ENCODE data around the gene DNAJB11. TPM values are rescaled to one million over a fixed set of nuclear protein-coding genes. Genes with fewer than 3 reads are reported as not detected.
"Not testable (repeated sequence)": the region's sequence is repeated elsewhere in the genome, so short reads cannot be mapped to it uniquely, and the experiment has no call there.

The DNAJB11 gene
- total RNA-seq, 3 donors from 2014 or later: 40.0 to 41.6 (median 41.6) TPM

DNA sequence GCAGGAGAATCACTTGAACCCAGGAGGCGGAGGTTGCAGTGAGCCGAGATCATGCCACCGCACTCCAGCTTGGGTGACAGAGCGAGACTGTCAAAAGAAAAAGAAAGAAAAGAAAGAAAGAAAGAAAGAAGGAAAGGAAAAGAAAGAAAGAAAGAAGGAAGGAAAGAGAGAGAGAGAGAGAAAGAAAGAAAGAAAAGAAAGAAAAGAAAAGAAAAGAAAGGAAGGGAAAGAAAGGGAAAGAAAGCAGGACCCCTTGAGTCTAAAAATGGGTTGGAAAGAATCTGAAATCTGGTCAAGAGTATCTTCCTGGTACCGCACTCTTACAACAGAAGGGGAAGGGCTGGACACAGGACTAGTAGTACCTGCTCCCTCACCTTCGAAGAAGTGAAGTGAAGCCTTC is 45.9 kb upstream of the DNAJB11 start:
- peaks cover 0 to 6% of the 10 kb centered on the region in 2 donors for H3K27me3 ChIP-seq
- TF ChIP-seq, protein P1, sequence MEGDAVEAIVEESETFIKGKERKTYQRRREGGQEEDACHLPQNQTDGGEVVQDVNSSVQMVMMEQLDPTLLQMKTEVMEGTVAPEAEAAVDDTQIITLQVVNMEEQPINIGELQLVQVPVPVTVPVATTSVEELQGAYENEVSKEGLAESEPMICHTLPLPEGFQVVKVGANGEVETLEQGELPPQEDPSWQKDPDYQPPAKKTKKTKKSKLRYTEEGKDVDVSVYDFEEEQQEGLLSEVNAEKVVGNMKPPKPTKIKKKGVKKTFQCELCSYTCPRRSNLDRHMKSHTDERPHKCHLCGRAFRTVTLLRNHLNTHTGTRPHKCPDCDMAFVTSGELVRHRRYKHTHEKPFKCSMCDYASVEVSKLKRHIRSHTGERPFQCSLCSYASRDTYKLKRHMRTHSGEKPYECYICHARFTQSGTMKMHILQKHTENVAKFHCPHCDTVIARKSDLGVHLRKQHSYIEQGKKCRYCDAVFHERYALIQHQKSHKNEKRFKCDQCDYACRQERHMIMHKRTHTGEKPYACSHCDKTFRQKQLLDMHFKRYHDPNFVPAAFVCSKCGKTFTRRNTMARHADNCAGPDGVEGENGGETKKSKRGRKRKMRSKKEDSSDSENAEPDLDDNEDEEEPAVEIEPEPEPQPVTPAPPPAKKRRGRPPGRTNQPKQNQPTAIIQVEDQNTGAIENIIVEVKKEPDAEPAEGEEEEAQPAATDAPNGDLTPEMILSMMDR (IDR thresholded peaks at IDR 0.05): no peak
- no peak for TF ChIP-seq POLR2A (IDR thresholded peaks at IDR 0.05)
- TF ChIP-seq POLR2AphosphoS5 (IDR thresholded peaks at IDR 0.05): no peak
- H3K4me1 ChIP-seq: no peaks in the 10 kb centered on the region
- no peak overlapping the region for H3K4me3 ChIP-seq
- intact Hi-C loops (cut with DNase I; ENCODE audit: low total_unique reads): no loop called here
- H3K36me3 ChIP-seq: no peaks in the 10 kb centered on the region
- H3K9me3 ChIP-seq: no peaks in the 10 kb centered on the region
- no peak for DNase-seq (ENCODE audit: low spot score in 2 of 2)
- no peak overlapping the region for H3K27ac ChIP-seq

DNA sequence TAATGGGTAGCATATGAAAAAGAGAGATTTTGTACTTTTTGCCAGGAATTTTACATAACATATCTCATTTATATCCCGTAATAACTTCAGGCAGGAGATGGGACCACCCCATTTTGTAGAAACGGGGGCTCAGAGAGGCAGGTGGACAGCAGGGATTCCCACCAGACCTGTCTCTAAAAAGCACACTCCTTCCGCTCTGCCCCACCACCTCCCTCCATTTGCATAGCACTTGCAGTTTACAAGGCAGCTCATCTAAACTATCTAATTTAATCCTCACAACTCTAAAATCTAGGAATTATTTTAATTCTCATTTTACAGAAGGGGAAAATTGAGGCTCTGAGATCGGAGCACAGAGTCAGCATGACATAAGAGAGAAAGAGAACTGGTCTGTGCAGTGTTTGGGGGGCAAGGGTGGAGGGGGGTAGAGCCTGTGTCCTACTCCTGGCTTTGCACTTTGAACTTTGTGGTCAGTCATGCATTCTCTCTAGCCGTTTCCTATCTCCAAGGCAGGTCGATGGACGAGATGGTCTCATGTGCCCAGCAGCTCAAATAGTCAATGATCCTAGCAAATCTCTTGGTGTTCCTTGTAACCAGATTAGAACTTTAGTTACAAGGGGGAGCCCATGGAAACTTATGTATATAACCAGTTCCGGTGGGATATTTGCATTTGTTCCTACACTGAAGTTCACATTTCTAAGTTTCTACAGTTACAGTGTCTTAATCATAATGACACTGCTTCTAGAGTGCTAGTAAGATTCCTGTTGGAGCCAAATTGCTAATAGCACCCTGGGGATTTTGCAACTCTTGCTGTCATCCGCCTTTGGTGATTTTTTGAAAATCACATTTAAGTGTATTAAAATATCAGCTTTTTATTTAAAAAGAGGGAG is 44.9 kb upstream of the DNAJB11 start:
- TF ChIP-seq POLR2AphosphoS5 (IDR thresholded peaks at IDR 0.05): no peak
- TF ChIP-seq POLR2A (IDR thresholded peaks at IDR 0.05): no peak
- TF ChIP-seq, protein P1 (IDR thresholded peaks at IDR 0.05): no peak
- Histone ChIP-seq H3K27ac (no peak overlapping the region), H3K36me3 (no peaks in the 10 kb centered on the region), H3K9me3 (no peaks in the 10 kb centered on the region), H3K27me3 (peaks cover 0 to 6% of the 10 kb centered on the region in 2 donors), H3K4me1 (no peaks in the 10 kb centered on the region), H3K4me3 (no peak overlapping the region)
- DNase-seq (ENCODE audit: low spot score in 2 of 2): no peak
- intact Hi-C loops (cut with DNase I; ENCODE audit: low total_unique reads): no loop called here

DNA sequence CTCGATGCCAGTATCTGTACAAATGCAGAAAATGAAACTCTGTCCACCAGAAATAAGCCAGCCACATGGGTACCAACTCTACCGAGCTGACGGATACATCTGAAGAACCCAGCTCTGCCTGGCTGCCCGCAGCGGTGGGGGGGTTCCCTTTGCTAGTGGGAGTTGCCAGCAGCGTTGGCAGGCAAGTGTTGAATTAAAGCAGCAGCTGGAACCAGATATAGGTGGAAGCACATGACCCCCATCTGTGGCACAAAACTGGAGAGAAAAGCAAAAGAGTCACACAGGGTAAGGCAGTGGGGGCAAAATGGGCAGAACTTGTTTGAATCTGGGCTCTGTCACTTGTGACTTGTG is 44.3 kb upstream of the DNAJB11 start:
- Histone ChIP-seq H3K27me3 (peaks cover 0 to 6% of the 10 kb centered on the region in 2 donors), H3K27ac (no peak overlapping the region), H3K4me1 (no peaks in the 10 kb centered on the region), H3K9me3 (no peaks in the 10 kb centered on the region), H3K36me3 (no peaks in the 10 kb centered on the region), H3K4me3 (no peak overlapping the region)
- DNase-seq (ENCODE audit: low spot score in 2 of 2): no peak
- TF ChIP-seq POLR2AphosphoS5 (IDR thresholded peaks at IDR 0.05) (no peak), POLR2A (IDR thresholded peaks at IDR 0.05) (no peak)
- TF ChIP-seq, protein P1 (IDR thresholded peaks at IDR 0.05): no peak
- intact Hi-C loops (cut with DNase I; ENCODE audit: low total_unique reads): no loop called here

DNA sequence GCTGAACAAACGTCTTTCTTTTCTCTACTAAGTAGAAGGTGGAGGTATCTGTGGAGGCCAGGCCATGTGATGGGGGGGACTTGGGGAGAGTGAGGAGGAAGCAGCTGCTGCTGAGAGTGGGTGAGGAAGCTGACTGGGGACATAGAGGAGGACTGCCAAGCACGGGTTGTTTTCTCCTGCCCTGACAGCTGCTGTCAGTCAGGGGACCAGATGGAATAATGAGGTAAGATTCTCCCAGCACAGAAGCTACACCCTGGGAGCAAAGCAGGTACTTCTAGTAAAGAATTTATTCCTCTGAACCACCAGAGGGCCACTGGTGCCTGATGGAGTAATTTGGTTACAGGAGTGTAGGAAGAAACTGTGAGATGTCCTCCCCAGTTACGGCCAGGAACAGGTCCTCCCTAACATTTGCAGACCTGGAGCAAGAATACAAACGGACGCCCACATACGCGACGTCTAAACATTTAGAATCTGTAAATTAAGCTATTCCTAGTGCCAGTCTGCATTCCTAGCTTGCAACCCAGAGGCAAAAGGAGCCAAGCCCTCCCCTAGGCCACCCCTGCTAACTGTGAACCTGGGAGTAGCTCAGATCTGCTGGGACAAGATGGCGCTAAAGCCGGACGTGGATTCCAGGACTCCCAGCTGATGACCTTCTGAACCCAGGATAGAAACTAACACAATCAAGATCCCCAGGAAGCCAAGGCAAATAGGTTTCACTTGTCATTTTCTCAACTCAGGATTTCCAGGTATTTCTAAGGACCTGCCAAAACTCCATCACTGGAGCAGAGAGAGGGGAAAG is 41.1 kb upstream of the DNAJB11 start:
- intact Hi-C loops (cut with DNase I; ENCODE audit: low total_unique reads): no loop called here
- Histone ChIP-seq H3K27ac (no peak overlapping the region), H3K4me3 (no peak overlapping the region), H3K27me3 (no peaks in the 10 kb centered on the region), H3K9me3 (no peaks in the 10 kb centered on the region), H3K36me3 (no peaks in the 10 kb centered on the region), H3K4me1 (no peaks in the 10 kb centered on the region)
- TF ChIP-seq, protein P1 (IDR thresholded peaks at IDR 0.05): no peak
- no peak for TF ChIP-seq POLR2A (IDR thresholded peaks at IDR 0.05)
- no peak for TF ChIP-seq POLR2AphosphoS5 (IDR thresholded peaks at IDR 0.05)
- no peak for DNase-seq (ENCODE audit: low spot score in 2 of 2)

DNA sequence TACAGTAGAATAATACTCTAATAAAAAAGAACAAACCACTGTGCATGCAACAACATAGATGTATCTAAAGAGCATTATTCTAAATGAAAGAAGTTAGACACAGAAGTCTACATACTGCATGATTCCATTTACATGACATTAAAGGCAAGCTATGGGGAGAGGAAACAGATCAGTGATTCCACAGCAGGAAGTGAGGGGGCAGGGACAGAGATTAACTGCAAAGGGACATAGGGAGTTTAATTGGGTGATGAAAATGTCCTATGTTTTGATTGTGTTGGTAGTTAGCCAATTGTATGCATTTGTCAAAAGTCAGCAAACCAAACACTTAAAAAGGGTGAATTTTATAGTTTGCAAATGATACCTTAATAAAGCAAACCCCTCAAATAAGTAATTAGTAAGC is 40.1 kb upstream of the DNAJB11 start:
- Histone ChIP-seq H3K4me3 (no peak overlapping the region), H3K36me3 (no peaks in the 10 kb centered on the region), H3K27me3 (no peaks in the 10 kb centered on the region), H3K27ac (no peak overlapping the region), H3K4me1 (no peaks in the 10 kb centered on the region), H3K9me3 (no peaks in the 10 kb centered on the region)
- intact Hi-C loops (cut with DNase I; ENCODE audit: low total_unique reads): loop anchor here (10.0 kb wide), 2 partner anchors 266 to 546 kb away; no protein-coding TSS in a partner anchor
- DNase-seq (ENCODE audit: low spot score in 2 of 2): no peak
- TF ChIP-seq, protein P1 (IDR thresholded peaks at IDR 0.05): no peak
- no peak for TF ChIP-seq POLR2AphosphoS5 (IDR thresholded peaks at IDR 0.05)
- no peak for TF ChIP-seq POLR2A (IDR thresholded peaks at IDR 0.05)

DNA sequence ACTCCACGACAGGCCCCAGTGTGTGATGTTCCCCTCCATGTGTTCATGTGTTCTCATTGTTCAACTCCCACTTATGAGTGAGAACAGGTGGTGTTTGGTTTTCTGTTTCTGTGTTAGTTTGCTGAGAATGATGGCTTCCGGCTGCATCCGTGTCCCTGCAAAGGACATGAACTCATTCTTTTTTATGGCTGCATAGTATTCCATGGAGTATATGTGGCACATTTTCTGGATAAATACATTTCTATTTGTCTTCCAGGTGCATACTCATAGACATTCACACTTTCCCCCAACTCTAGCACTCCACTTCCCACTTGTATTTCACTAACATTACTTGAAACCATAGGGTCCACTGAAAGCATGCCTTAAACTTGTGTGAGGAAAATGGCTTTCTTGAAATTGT is 38.8 kb upstream of the DNAJB11 start:
- intact Hi-C loops (cut with DNase I; ENCODE audit: low total_unique reads): loop anchor here (10.0 kb wide), 2 partner anchors 267 to 547 kb away; no protein-coding TSS in a partner anchor
- H3K4me3 ChIP-seq; DNase-seq (ENCODE audit: low spot score in 2 of 2): not testable (repeated sequence)

More for the DNA sequence above, 38.8 kb upstream of the DNAJB11 start:
- H3K9me3 ChIP-seq, H3K27me3 ChIP-seq, H3K36me3 ChIP-seq, H3K27ac ChIP-seq, H3K4me1 ChIP-seq: not testable (repeated sequence)

Measured in breast epithelium (tissue), 4 donors.